Loucy (cell line): ENCODE measurements around the gene GCFC2.

Experiments
- CTCF ChIP-seq: fragments of 200-600 bp; sonication (generic); conservative IDR thresholded peaks from 2 replicates; pipeline ENCODE4 v1.5.1; 2014; ENCODE audit warnings: mild to moderate bottlenecking, antibody characterized with exemption, low read length
- EZH2phosphoT487 ChIP-seq: fragments of 200-600 bp; IDR thresholded peaks from 2 replicates; pipeline ENCODE4 v1.6.1; 2018; ENCODE audit warnings: antibody characterized with exemption, mild to moderate bottlenecking, moderate library complexity, borderline replicate concordance

GRCh38 chr2:75737961-75738360 lies 27.2 kb upstream of the GCFC2 start:
- TF ChIP-seq CTCF (no peak), EZH2phosphoT487 (no peak)
